GM11168 (cell line): Measurements from ENCODE around the gene POU2F2.

Source experiments
- in situ Hi-C: fragments of 300-500 bp; cut with MboI; formaldehyde crosslinking; loops from one replicate; pipeline ENCODE4 v1.12.0; 2022; ENCODE audit warnings: low sequenced_read_pairs; ENCODE audit not compliant: unreplicated experiment

Gene POU2F2

DNA sequence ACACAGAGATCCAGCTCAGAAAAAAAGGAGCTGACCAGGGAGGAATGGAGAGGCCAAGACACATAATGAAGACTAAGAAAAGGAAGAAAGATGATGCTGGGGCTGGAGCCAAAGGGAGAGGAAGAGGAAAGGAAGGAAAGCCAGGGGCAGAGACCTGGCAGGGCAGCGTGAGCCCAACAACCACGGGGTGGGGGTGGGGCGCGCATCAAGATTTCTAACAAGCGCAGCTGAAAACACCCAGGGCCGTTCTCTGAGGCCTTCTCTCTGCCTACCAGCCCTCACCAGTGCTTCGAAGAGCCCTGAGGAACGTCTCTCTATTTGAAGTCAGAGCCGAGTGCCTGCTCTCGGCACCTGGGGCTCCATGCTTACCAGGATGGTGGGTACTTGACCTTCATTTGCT lies 23.6 kb upstream of the POU2F2 start:
- in situ Hi-C loops, result no loop called here

DNA sequence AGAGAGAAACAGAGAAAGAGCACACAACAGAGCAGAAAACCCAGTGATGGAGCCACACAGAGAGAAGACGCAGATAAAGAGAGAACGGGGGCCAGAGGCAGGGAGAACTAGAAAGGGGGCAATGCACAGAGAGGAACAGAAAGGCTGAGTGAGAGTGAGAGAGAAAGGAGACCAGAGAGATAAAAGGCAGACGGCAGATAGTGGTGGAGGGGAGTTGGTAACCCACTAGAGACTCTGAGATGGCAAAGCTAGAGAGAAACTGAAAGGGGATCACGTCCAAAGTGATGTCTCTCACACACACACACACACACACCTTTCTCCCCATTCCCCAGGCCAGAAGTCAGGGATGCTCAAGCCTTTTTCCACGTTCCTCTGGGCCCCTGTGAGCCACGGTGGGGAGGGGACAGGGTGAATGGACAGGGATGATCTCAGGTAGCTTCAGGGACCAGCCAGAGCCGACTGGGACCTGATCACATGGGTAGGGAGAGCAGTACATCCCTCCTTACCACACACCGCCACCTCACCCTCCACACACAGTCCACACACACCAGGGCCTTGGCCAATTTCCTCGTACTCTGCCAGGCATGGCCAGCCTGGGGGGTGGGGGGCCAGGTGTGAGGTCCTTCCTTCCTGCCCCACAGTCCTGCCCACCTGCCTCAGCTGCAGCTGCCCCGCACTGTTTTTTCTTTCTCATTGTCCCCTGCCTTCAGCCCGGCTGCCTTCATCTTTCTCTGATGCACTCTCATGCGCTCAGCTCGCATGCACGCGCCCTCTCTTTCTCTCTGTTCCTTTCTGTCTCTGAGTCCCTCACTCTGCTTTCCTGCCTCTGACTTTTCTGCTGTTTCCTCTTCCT lies 22.5 kb upstream of the POU2F2 start:
- in situ Hi-C loops, result no loop called here

DNA sequence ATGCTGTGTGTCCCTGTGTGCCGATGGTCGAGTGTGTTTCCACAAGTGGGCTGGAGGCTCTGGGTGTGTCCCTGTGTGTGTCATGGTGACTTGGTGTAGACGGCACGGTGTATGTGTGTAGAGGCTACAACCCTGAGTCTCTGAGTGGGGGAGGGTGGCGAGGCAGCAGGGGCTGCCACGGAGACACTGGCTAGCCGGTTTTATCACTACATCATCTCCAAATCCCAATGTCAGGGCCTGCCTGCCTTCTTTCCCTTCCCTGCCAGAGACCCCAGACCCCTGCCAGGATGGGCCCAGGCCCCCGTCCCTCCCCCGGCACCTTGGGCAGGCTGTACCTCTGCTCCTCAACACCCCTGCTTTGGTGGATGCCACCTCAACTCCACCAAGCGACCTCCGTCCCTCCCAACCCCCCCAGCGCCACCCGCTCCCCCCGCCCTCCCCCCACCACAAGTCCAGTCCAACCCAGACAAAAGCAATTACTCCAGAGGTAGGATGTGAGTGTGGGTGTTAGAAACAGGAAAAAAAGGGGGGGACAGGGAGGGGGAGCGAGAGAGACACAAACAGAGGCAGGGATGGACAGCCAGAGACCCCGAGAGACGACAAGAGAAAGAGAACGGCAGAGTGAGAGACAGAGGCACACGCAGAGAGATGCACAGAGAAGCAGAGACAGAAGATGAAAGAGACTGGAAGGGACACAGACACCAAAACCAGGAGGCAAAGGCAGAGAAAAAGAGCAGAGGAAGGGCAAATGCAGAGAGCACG lies 21.6 kb upstream of the POU2F2 start:
- in situ Hi-C loops, result no loop called here

DNA sequence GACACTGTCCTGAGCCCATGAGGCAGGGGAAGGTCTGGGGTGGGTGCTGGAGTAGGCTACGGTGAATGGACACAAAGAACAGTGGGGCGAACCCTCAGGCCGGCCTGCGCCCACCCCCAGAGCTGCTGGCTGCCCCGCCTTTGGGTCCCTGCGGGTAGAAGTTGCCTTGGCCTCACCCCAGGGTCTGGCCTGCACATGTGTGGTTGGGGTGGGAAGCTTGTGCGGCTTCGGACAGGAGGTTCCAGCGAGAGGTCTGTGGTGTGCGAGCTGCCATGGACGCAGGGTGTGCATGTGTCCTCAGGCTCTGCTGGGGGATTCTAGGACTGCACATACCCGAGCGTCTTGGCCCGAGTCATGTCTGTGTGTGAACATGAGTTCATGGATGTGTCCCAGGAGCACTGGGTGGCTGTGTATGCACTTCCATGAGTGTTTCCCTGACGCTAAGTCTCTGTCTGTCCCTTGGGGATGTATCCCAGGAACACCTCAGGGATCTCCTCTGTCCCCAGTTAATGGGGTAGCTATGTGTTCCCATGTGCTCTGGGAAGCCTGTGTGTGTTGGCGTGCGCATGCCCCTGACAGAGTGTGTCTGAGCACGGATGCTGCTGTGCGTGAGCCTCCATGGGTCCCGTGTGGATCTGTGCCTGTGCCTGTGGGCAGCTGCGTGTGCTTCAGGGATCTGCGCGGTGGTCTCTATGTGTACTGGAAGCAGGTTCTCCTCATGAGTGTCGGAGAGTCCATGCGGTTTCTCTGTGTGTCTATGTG lies 20.8 kb upstream of the POU2F2 start:
- in situ Hi-C loops, result no loop called here

DNA sequence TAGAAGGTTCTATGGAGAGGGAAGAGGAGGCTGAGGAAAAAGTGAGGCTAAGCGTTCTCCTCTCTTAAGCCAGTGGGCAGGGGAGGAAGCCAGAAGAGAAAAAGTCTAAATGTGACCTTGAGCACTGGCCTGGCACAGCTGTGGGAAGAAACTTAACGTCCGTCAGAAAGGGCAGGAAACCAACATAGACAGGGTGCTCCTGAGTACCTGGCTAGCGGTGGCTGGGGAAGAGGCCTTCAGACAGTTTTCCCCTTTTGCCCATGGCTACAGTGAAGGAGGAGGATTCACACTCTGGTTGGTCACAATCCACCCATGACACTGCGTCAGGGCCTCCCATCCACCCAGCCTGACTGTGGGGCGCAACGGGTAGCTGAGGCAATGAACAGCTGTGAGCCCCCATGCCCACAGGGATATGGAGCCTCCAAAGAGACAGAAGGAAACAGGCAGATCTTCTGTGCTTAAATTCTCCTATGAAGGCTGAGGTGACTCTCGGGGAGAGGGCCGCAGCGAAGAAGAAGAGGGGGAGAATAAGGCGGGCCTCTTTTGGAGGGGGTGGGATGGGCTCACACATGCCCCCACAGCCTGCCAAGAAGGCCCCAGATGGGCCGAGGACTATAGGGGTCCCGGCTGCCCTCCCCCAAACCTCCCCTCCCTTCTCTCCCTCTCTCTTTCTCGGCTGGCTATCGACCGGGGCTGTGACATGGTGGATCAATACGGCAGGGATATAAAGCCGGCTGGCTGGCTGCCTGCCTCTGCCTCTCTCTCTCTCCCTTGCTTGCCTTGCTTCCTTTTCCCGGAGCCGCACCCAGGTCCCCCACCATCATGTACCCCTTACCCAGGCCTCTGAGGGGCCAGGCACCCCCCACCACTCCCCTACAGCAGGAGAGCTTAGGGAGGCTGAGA lies 19.8 kb upstream of the POU2F2 start:
- in situ Hi-C loops, result no loop called here

DNA sequence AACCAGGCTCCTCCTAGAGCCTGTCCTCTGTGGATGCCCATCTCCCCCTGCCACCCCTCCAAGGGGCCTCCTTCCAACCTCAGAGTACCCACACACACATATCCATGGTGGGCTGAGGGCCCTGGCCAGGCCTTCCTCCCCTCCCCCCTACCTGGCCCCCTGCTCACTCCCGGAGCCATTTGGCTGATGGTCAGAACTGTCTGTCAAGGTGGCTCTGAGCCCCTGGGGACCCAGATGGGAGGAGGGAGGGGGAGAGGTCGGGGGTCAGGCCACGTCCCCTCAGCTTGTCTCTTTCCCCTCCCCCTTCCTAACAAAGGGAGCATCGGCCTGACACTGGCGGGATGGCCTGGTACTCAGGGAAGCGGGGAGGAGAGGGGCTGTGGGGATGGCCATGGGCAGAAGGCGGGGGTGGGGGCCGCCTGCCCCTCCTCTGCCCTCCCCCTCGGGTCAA lies 18.7 kb upstream of the POU2F2 start:
- in situ Hi-C loops, result no loop called here

DNA sequence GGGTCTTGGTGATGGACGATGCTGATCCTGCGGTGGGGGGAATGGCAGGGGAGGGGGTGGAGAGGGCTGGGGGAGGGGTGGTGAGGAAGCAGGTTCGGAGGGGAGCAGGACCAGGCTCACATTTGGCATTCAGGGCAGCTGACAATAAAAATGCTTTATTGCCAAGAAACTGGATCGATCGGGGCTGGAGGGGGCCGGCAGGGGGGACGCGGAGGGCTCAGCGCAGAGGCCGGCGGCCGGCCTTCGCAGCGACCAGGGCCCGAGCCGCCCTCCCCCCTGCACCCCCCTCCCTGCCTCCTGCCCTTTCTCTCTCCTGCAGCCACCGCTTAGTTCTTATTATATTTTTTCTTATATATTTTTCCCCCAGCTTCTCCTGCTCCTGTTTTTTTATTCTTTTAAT lies 18.1 kb upstream of the POU2F2 start:
- in situ Hi-C loops, result no loop called here

DNA sequence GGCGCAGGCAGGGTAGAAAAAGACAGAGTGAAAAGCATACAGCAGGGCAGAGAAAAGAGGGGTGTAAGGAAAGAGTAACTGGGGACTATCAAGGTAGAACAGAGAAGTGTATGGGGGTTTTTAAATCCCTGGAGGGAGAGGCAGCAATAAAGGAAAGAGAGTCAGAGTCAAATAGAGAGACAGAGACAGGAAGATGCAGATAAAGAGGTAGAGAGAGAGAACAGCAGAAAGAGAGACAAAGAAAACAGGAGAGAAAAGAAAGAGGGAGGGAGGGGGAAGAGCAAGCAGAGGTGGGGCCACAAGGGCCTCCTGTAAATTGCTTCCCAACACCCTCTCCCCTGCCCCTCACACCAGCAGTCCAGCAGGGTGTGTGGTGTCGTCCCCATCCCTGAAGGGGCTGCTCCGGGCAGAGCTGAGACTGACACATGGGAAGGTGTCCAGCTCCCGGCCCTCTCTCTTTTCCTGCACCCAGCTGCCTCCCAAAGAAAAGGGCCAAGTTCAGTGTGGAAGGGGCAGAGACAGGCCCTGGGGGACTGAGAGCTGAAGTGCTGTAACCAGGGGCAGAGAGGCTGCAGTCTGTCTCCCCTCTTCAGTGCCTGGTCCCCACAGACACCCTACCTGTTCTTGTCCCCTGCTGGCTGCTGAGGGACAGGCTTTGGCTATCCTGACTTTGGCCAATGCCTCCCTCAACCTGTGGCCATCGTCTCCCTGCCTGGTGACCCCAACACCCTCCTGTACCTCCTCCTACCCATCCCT lies 17.4 kb upstream of the POU2F2 start:
- in situ Hi-C loops, result no loop called here

DNA sequence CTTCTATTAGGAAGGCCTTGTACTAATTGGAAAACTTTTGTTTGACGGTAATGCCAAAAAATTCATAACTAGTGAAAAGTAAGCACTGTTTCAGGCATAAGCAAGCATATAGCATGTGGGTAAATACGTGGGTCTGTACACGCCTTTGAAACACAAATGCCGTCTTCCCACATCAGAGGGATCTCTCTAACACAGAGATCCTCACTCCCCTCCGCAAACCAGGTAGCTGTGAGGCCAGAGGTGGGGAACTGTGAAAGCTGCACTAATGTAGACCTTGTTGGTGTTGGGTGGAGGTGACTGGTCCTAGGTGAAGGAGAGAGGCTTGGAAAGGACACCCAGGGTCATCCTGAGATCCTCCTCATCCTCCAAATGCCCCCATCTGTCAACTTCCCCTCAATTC lies 16.0 kb upstream of the POU2F2 start:
- in situ Hi-C loops, result no loop called here

DNA sequence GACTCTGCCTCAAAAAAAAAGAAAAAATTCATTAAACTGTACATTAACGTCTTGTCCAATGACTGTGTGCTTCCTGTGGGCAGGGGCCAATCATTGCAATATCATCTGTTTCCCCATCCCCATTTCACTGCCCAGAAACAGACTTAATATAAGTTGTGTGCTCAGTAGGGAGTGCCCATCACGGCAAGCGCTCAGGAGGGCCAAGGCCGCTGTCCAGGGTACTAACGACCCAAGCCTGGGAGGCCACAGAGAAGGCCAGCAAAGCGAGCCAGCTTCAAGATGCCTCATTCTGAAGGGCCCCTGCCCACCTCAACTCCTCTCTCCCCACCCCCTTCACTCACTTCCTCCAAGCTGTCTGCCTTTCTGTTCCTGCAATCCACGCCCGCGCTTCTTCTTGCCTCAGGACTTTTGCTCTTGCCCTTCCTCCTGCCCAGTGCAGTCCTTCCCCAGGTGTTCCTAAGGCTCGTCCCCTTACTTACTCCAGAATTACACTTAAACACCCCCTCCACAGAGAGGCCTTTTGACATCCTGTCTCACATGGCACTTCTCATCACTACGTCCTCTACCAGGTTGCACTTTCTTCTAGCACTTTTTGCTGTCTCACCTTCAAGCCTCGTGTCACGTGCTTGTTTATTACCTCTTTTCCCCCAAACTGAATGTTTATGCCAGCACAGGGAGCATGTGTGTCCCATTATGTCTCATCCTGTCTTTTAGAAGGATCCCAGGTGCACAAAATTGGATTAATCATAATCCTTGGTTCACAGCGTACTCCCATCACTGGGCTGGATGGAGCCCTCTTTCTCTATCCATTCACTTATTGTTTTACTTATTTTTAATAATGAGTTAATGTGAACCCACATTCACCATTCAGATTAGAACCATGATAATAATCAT lies 11.3 kb upstream of the POU2F2 start:
- in situ Hi-C loops, result no loop called here

DNA sequence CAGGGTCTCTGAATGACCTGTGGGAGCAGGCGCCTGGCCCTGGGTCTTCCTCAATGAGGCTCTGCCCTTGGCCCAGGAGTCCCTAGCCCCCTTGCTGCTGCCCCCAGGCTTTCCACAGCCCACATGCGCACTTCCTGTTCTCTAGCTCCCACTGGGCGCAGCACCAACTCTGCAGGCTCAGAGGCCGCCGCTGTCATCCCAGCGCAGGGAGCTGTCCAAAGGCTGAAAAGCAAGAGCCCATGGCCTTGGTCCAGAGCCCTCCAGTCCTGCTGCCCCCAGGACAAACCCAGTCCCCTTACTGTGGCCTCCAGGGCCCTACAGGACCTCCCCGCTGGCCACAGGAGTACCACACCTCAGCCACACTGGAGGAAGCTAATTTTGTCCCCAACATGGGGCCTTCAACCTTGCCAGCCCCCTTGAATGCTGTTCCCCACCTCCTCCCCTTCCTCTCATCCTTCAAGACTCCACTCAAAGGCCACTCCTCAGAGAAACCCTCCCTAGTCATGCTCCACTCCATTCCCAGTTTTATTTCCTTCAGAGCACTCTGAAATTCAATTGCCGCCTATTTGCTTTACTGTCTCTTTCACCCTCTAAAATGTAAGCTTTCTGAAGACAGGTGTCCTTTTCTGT lies 8.0 kb upstream of the POU2F2 start:
- in situ Hi-C loops, result no loop called here

DNA sequence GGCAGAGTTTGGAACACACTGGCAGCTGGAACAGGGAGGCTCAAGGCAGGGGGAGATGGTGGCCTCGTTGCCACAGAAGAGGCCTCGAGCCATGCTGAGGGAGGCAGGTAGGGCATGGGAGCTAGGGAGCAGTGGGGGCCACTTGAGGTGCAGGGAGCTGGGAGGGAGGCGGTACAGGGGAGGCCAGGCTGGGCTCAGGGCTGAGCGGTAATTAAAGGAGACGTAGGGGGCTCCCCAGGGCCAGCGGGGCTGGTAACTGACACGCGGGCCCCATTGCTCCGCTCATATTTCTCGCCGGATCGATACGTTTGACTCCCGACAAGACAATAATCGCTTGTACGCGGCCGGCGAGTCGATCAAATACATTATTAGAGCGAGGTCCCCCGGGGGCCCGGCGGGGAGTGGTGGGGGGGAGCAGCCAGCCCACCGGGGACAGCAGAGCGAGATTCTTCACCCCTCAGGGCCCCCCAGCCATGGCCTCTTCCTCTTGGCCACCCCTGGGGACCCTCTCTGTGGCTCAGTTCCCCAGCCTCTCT lies 2.4 kb upstream of the POU2F2 start:
- in situ Hi-C loops, result loop anchor here (5.0 kb wide), 1 partner anchor 53 kb away; no protein-coding TSS in a partner anchor

DNA sequence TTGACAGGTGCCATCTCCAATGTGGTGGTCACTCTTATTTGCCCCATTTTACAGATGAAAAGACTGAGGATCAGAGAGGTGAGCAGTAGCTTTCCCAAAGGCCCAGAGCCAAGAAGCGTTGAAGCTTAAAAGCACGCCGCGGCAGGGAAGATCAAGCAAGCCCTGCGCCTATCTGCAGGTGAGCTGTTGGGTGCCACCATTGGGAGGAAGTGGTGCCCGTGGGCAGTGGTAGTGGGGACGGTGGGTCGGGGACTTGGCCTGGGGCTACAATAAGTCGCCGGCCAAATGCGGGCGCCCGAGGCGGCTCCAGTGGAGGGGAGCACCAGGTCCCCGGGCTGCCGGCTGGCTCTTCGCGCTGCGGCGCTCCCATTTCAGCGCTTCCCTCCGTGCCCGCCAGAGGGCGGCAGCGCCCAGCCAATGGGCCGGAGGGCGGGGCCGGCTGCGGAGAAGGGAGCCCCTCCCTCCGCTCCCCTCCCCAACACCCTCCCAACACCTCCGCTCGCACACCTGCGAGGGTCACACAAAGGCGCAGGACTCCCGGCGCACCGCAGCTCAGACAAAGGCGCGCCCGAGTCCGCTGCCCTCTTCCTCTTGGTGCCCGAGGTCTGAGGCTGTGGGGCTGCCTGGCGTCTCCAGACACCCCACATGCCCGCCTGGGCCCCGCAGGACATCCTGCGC lies 744 bp upstream of the POU2F2 start:
- in situ Hi-C loops, result no loop called here

DNA sequence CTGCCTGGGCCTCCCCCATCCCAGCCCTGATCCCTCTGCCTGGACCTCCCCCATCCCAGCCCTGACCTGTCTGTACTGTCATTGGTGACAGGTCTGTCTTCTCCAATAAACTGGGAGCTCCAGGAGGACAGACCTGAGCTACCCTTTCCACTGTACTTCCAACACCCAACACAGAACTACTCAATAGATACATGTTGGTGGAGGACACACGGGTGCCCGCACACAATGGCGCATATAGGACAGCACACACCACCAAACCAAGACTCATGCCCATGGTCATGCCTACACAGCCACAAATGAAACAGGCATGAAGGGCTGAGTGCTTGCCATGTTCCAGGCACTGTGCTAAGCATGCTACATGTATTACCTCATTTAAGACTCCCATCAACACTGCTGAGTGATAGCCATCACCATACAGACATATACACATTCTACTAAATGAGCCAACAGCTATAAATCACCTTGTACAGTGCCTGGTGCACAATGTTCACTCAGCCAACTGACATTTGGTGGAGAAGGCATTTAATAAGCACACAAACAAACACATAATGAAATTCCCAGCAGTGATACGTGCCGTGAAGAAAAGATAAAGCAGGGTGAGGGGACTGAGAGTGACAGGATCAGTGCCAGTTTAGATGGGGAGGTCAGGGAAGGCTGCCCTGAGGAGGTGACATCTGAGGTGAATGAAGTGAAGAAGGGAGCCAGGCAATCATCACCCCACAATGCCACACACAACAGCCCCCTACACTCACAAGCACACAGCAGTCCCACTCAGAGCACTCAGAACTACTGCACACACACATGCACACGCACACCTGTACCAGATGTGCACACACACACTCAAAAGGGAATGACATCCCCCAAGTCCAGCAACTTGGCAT lies 857 bp downstream of the POU2F2 start:
- in situ Hi-C loops, result no loop called here

DNA sequence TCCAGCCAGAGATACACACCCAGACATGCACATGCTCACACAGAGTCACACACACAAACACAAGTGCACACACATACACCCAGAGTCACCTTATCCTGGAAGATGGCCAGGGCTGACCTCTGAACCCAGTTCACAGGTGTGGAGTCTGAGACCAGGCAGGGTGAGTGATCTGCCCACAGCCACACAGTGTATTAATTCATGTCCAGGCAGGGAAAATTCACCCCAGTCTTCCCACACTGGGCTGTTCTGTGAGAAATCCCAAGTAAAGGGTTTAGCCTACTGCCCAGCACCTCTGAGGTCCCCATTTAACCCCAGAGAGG lies 2.0 kb downstream of the POU2F2 start:
- in situ Hi-C loops, result no loop called here
